MG63 (cell line): ENCODE measurements around the gene CADM1. TPM values are rescaled to one million over a fixed set of nuclear protein-coding genes. Genes with fewer than 3 reads are reported as not detected.
A peak's percentile ranks its signal among the peaks of the same experiment; 100 is the strongest.

Experiments
- DNase-seq: peaks from one replicate; pipeline ENCODE4 v3.0.0-alpha.2; 2020
- H3K27me3 ChIP-seq: fragments of 250-450 bp; sonication (Bioruptor Pico); 2 replicates; pipeline ENCODE4 v1.5.1; 2020; ENCODE audit warnings: mild to moderate bottlenecking, moderate library complexity
- H3K36me3 ChIP-seq: fragments of 250-450 bp; sonication (Bioruptor Pico); 2 replicates; pipeline ENCODE4 v1.5.1; 2020; ENCODE audit warnings: mild to moderate bottlenecking, moderate library complexity
- H3K4me3 ChIP-seq: fragments of 250-450 bp; sonication (Bioruptor Pico); 2 replicates; pipeline ENCODE4 v1.5.1; 2020; ENCODE audit warnings: mild to moderate bottlenecking, moderate library complexity
- H3K9me3 ChIP-seq: fragments of 250-450 bp; sonication (Bioruptor Pico); 2 replicates; pipeline ENCODE4 v1.5.1; 2020; ENCODE audit warnings: mild to moderate bottlenecking, moderate library complexity
- total RNA-seq: library from RNA; depleted of rRNA; stranded (reverse); fragments of >200 nt; shearing (Covaris generic); gene quantifications from 2 replicates; pipeline ENCODE4 v1.2.3, GENCODE V29; 2014; ENCODE audit warnings: low replicate concordance

Gene CADM1
- total RNA-seq, 1 experiment from 2014 or later, result 34.4 TPM

- Histone ChIP-seq H3K36me3 (no peaks in the 10 kb centered on the region), H3K27me3 (no peaks in the 10 kb centered on the region), H3K4me3 (no peak overlapping the region), H3K9me3 (no peaks in the 10 kb centered on the region)
- DNase-seq, result no peak
Measured at GRCh38 chr11:115255006-115255762, 249.0 kb downstream of the CADM1 start.

DNA sequence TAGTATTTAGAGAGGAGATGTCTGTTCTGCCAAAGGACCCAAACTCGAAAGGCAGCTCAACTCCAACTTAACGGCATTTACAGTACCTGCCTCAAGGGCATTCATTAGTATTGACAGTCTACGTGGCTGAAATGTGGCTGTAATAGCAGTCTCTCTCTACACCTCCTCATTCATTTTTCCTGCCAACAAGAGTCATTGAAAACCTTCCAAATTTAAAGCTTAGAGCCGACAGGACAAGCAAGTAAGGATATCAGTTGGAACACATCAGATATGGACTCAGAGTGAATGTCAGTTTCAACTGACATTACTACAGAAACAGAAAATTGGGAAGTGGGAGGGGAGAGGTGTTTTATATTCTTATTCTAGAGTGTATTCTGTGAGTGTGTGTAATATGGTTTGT, 253.1 kb downstream of the CADM1 start:
- no peaks in the 10 kb centered on the region for H3K27me3 ChIP-seq

DNA sequence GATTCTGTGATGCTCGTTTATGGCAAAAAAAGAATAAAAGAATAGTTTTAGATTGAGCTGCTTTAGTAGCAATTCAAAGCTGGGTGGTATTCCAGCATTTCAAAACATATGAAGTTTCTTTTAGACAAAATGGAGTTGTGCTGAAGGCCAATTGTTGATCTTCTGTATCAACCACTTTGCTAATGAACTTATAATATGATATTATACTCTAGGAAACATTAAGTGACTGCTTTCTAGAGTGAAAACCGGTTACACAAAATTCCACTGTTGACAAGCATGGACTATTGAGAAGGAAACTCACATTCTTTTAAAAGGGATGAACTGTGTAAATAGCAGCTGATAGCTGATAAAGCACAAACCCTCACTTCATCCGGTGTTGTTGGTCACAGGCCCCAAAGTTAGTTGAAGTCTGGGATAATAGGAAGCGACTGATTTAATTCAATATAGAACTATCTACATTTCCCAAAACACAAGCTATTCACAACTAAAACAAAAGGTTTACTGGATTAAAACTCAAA, 255.1 kb downstream of the CADM1 start:
- H3K27me3 ChIP-seq, result no peaks in the 10 kb centered on the region
- H3K9me3 ChIP-seq, result no peaks in the 10 kb centered on the region
- no peaks in the 10 kb centered on the region for H3K36me3 ChIP-seq
- no peak for DNase-seq
- no peak overlapping the region for H3K4me3 ChIP-seq

More for the DNA sequence above, 253.1 kb downstream of the CADM1 start:
- no peak for DNase-seq
- no peak overlapping the region for H3K4me3 ChIP-seq
- H3K36me3 ChIP-seq, result no peaks in the 10 kb centered on the region
- no peaks in the 10 kb centered on the region for H3K9me3 ChIP-seq

- H3K9me3 ChIP-seq, result no peaks in the 10 kb centered on the region
- no peak overlapping the region for H3K4me3 ChIP-seq
- no peak for DNase-seq
- H3K36me3 ChIP-seq, result no peaks in the 10 kb centered on the region
- H3K27me3 ChIP-seq, result no peaks in the 10 kb centered on the region
Measured at GRCh38 chr11:115247953-115248352, 256.3 kb downstream of the CADM1 start.

DNA sequence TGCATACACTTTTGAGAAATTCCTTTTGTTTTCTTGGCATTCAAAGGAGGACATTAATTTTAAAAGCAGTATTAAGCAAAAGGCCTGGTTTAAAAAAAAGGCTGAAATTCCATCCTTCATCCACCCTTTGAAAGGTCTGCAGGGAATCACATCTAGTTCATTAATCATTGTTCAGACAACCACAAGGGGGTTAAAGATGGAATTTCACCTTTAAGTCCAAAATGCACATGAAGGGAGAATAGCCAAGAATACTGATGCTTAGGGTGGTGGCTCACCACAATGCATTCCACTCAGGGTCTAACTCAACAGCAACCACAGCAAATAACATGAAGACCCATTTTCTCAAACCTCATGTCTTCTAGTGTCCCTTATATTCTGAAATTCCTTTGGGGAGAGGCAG, 256.9 kb downstream of the CADM1 start:
- H3K4me3 ChIP-seq, result no peak overlapping the region
- DNase-seq, result no peak
- H3K27me3 ChIP-seq, result no peaks in the 10 kb centered on the region
- no peaks in the 10 kb centered on the region for H3K9me3 ChIP-seq
- no peaks in the 10 kb centered on the region for H3K36me3 ChIP-seq

GRCh38 chr11:115244758-115245157, 259.5 kb downstream of the CADM1 start:
- Histone ChIP-seq H3K27me3 (no peaks in the 10 kb centered on the region), H3K36me3 (no peaks in the 10 kb centered on the region), H3K4me3 (no peak overlapping the region), H3K9me3 (no peaks in the 10 kb centered on the region)
- peak; percentile 41 for DNase-seq

GRCh38 chr11:115244296-115244695, 259.9 kb downstream of the CADM1 start:
- Histone ChIP-seq H3K27me3 (no peaks in the 10 kb centered on the region), H3K36me3 (no peaks in the 10 kb centered on the region), H3K4me3 (no peak overlapping the region), H3K9me3 (no peaks in the 10 kb centered on the region)
- peak; percentile 0 for DNase-seq

GRCh38 chr11:115242982-115243381, 261.2 kb downstream of the CADM1 start:
- DNase-seq, result no peak
- no peaks in the 10 kb centered on the region for H3K36me3 ChIP-seq

DNA sequence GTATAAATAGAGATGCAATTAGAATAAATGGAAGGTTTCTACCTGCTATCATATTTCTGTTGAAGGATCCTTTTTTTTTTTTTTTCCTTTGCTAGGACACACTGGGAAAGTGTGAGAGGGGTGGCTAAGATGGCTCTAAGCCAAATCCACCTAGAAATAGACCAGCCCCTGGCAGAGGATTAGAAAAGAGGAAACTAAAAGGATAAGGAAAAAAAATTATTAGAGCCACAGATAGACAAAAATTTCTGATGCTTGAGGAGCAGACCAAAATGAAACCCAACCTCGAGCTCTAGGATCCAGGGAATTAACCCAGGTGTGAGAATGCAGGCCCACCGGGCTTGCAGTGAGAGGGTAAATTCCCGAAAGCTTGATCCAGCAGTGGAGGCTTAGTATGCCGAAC, 262.3 kb downstream of the CADM1 start:
- no peaks in the 10 kb centered on the region for H3K27me3 ChIP-seq
- H3K4me3 ChIP-seq, result no peak overlapping the region
- H3K36me3 ChIP-seq, result no peaks in the 10 kb centered on the region
- H3K9me3 ChIP-seq, result no peaks in the 10 kb centered on the region
- DNase-seq, result no peak

More at GRCh38 chr11:115242982-115243381, 261.2 kb downstream of the CADM1 start:
- H3K27me3 ChIP-seq, result no peaks in the 10 kb centered on the region
- no peak overlapping the region for H3K4me3 ChIP-seq
- no peaks in the 10 kb centered on the region for H3K9me3 ChIP-seq

- DNase-seq, result no peak
- no peak overlapping the region for H3K4me3 ChIP-seq
Measured at GRCh38 chr11:115238791-115239190, 265.4 kb downstream of the CADM1 start.

DNA sequence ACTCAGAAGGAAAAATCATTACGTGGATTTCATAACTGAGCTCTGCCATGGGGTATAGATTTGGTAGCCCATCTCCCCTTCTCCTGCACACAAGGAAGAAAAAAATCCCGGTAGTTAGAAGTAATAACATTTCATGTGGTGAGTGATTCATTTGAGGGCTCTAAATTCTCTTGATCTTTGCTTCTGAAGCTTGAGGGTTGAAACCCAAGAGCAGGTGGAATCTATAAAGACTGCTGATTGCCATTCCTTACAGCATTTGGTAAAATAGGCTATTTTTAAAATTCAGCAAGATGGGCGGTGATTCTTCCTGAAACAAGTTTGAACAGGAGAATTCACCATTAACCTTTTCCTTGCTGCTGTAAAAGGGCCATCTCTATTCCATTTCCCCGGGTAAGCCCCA, 266.1 kb downstream of the CADM1 start:
- no peak for DNase-seq
- no peaks in the 10 kb centered on the region for H3K27me3 ChIP-seq
- no peaks in the 10 kb centered on the region for H3K9me3 ChIP-seq
- H3K4me3 ChIP-seq, result no peak overlapping the region
- H3K36me3 ChIP-seq, result no peaks in the 10 kb centered on the region

More at GRCh38 chr11:115238791-115239190, 265.4 kb downstream of the CADM1 start:
- H3K9me3 ChIP-seq, result no peaks in the 10 kb centered on the region
- no peaks in the 10 kb centered on the region for H3K36me3 ChIP-seq
- no peaks in the 10 kb centered on the region for H3K27me3 ChIP-seq

GRCh38 chr11:115237578-115237977, 266.6 kb downstream of the CADM1 start:
- no peaks in the 10 kb centered on the region for H3K27me3 ChIP-seq
- DNase-seq, result no peak
- no peak overlapping the region for H3K4me3 ChIP-seq
- no peaks in the 10 kb centered on the region for H3K9me3 ChIP-seq
- H3K36me3 ChIP-seq, result no peaks in the 10 kb centered on the region

- Histone ChIP-seq H3K4me3 (no peak overlapping the region), H3K27me3 (no peaks in the 10 kb centered on the region), H3K36me3 (no peaks in the 10 kb centered on the region), H3K9me3 (no peaks in the 10 kb centered on the region)
- no peak for DNase-seq
Measured at GRCh38 chr11:115234794-115235193, 269.4 kb downstream of the CADM1 start.

GRCh38 chr11:115226556-115226955, 277.7 kb downstream of the CADM1 start:
- Histone ChIP-seq H3K9me3 (no peaks in the 10 kb centered on the region), H3K36me3 (peaks cover 7% of the 10 kb centered on the region), H3K27me3 (no peaks in the 10 kb centered on the region), H3K4me3 (no peak overlapping the region)
- DNase-seq, result peak; percentile 79

GRCh38 chr11:115224551-115224950, 279.7 kb downstream of the CADM1 start:
- H3K4me3 ChIP-seq, result no peak overlapping the region
- no peaks in the 10 kb centered on the region for H3K27me3 ChIP-seq
- no peaks in the 10 kb centered on the region for H3K9me3 ChIP-seq
- peaks cover 7% of the 10 kb centered on the region for H3K36me3 ChIP-seq
- no peak for DNase-seq

DNA sequence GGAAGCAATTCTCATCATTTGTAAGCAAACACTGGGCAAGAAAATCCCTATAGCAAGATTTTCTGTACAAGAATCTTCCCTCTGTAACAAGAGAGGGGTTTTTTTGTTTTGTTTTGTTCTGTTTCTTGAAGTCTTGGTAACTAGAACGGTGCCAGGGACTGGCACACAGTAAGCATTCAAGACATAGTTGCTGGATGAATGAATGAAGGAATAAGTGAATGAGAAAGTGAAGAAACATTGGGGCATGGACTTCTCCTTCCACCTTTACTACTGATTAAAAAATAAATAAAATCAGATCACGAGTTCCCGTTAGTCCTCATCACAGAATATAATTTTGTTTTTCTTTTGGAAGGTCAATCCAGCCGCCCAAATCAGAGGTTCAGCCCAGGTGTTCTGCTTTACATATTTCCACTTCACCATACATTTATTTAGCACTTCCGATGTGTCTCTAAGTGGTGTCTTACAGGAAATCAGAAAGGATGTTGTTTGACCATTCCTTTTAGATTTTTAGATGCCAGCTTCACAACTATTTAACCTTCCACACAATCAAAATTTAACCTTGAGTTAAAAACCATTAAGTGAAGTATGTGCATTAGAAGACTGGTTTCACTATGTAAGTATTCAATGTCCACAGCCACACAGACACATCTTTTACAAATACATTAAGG, 281.2 kb downstream of the CADM1 start:
- Histone ChIP-seq H3K4me3 (no peak overlapping the region), H3K36me3 (peaks cover 7% of the 10 kb centered on the region), H3K27me3 (no peaks in the 10 kb centered on the region), H3K9me3 (no peaks in the 10 kb centered on the region)
- no peak for DNase-seq

DNA sequence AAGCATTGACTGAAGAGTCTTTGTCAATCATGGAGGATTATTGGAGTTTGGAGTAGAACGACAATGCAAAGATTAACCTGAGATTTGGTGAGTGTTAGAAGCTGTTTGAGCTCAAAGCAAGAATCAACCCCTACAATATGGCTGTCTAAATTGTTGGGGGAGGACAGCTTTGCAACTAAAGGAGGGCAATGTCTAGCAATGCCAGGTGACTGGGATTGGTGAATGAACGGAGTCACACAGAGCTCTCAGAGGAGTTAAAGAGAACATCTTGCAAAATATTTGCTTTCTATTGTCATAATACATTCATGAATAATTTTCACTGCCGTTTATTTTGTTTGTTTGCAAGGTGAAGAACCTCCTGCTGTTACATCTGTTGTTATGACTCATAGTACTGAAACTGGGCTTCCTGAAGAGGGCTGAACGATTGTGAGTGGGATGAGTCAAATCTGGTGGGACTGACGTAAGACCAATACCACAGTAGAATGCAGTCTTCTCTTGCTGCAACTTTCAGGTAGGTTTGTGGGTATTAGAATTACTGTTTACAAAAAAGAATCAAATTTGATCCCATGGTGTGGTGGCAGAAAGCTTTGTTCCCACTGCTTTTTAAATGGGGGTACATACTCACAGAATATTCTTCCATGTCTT, 281.9 kb downstream of the CADM1 start:
- peak; percentile 51 for DNase-seq
- peaks cover 7% of the 10 kb centered on the region for H3K36me3 ChIP-seq
- no peaks in the 10 kb centered on the region for H3K27me3 ChIP-seq
- H3K4me3 ChIP-seq, result no peak overlapping the region
- H3K9me3 ChIP-seq, result no peaks in the 10 kb centered on the region
